HG02884 (cell line): ENCODE results near the gene CELF4.

Experiments
- ATAC-seq: cut with Tn5 transposase; IDR thresholded peaks from one replicate; pipeline ENCODE4 v1.9.1; 2021; ENCODE audit warnings: mild to moderate bottlenecking, moderate library complexity; ENCODE audit not compliant: unreplicated experiment

CELF4 gene

DNA sequence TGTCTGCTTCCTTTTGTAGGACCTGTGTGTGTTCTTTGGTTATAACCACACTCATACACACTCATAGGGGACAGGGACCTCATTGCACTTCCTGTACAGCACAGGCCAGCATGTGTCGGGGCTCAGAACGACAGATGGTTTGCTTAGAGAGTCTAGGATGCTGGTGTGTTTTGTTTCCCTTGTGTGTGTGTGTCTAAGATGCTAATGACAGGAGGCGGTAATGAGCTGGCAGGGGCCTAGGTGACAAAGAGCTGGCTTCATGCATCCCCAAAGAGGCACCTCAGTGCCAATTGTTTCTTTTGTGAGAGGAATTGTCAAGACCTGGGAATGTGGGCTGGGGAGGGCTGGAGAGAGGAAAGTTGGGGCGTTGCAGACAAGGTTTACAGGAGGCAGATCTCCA lies 66.6 kb downstream of the CELF4 start:
- no peak for ATAC-seq

DNA sequence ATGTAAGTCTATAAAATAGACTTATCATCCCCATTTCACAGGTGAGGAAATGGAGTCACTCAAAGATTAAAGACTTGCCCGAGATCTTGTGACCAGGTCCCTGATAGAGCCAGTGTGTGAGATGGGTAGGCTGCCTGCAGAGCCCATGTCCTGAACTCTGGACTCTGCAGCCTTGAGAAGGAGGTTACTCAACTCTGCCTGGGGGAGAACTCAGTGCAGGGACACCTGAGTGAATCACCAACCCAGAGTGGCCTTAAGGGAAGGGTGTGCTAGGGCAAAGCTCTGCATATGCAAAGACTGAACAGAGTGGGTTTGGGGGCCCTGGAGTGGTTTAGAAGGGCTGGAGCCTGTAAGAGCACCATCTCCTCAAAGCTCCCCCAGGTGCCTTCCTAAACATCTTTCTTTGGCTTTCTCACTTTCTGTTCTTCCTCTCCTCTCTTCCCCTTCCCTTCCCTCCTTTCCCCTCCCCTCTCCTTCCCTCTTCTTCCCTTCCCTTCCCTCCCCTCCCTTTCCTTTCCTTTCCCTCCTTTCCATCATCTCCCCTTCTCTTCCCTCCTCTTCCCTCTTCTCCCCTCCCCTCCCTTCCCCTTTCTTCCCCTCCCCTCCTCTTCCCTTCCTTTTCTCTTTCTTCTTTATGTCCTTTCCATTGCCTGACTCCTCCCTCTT lies 67.6 kb downstream of the CELF4 start:
- no peak for ATAC-seq

DNA sequence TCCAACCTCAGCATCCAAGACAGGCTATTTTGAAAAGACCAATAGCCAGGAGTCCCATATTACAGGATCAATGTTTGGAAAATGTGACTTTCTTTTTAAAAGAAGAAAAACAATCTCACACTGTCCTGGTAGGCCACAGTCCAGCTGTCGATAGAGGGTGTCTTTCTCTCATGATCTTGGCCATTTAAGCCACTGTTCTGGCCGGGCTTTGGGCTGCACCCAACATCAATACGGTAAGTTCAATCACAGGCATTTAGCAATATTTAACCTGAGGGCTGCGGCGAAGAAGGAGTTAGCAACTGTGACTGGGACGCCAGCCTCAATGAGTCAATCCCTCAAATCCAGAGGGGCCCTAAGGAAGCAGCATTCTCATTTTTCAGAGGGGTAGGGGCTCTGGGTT lies 69.0 kb downstream of the CELF4 start:
- no peak for ATAC-seq

DNA sequence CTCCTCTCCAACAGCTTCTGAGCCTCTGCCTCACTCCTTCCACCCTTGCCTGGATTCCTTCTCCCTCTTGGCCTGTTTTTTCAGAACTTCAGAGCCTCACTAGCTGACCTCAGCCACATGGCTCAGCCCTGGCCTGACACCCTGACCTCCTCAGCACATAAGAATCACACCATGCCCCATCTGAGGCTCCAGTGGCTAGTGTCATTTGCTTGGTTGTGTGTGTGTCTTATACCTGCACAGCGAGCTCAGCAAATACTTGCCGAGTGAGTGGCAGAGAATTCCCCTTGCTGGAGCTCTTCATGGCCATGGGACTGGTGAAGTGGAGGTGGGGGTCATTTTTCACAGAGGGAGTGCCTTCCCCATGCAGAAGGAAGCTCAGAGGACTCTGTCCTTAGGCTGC lies 70.2 kb downstream of the CELF4 start:
- no peak for ATAC-seq

DNA sequence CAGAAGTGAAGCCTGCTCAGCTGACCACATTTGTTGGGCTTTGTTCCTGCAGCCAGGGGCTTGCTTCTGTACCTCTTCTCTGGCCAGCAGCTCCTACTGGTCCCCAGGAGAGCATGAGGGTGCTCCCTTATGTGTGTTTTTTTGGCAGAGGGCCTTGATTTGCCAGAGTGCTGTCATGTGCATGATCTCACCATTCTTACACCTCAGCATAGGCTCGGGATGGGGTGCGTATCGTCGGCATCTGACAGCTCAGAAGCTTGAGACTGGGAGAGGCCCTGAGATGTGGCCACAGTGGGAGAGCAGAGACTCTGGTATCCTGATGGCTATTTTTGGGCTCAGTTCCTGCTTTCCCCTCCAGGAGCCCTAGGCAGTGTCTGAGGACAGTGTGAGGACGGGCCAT lies 71.2 kb downstream of the CELF4 start:
- no peak for ATAC-seq

DNA sequence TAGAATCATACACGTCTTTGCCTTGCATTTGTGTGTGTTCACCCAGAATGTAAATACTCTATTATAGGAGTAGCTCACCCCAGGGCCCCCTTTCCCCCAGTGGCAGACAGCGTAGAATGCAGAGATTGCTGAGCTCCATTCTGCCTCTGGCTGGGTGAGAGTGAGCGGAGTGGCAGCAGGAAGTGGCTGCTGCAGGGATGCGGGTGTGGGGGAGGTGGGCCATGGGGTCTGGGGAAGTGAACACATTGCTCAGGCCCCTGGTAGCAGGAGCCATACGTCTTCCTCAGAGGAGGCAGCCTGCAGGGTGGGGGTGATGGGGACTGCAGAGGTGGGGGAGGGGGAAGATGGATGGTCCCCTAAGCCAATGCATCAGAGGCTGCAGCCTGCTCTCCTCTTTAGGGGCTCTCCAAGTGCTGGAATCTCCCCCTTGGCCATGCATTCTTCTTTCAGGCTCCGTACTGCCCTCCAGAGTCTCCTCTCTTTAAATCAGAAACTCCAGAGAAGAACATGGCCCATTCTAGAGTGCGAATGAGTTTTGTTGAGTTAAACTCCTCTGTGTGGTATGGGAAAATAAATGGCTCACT lies 72.2 kb downstream of the CELF4 start:
- ATAC-seq: no peak

DNA sequence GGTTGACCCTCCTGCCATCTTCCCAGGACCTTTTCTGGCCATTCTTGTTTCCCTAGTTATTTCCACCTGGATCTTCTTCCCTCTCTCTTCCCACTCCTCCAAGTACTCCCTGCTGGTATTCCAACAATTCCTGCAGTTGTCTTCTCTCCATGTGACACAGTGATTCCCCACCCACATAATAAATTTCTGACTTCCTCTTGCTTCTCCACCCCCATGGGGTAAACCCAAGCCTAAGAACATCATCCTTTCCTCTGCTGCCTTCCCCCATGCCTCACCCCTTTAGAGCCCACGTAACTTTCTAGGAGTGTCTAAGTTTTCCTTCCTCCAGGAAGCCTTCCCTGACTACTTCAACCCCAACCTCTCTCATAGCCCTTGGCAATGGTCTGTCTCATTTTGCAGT lies 72.6 kb downstream of the CELF4 start:
- ATAC-seq: no peak

DNA sequence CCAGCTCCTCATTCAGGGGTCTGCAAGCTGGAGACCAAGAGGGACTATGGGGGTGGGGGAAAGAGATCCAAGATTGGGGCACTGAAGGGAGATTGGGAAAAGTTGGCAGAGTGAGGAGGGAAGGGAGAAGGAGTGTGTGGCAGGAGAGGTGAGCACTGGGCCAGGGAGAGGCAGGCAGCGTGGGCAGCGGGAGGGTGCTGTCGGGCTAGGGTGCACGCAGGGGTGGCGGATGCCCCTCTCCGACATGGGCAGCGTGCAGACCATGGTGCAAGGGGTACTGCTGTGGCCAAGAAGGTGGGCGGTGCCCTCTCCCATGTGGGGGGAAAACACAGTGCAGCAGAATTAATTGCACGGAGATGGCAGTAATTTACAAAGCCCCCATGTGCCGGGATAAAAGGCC lies 74.1 kb downstream of the CELF4 start:
- no peak for ATAC-seq

DNA sequence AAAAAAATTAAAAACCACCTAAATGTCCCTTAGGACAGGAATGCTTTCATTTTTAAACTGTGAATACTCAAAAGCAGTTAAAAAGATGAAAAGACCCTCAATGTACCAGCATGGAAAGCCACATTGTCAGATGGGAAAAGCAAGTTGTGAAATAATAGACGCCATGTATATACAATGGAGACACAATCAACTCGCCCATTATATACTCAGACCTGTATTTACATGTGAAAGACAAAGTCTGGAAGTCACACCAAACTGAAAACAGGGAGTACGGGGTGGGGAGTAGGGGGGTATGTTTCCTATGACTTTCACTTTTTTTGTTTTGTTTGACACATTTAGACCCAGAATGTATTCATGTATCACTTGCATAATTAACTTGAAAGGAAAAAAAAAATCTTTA lies 75.6 kb downstream of the CELF4 start:
- ATAC-seq: no peak

DNA sequence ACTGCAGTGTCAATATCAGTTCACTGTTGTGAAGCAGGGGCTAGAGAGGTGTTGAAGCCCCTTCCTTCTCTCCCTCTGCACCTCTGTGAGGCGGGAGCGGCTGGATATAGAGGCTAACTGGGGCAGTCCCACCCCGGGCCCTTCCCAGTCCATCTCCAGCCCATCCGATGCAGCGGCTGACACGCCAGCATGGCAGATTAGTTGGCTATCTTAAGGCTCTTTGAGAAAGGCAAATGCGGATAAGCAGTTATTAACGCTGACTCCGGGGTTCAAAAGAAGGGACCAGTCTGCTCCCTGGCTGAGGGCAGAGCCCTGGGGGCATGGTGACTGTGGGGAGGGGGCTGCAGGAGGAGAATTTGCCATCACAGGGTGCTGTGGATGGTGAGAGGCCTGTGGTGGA lies 76.6 kb downstream of the CELF4 start:
- no peak for ATAC-seq

DNA sequence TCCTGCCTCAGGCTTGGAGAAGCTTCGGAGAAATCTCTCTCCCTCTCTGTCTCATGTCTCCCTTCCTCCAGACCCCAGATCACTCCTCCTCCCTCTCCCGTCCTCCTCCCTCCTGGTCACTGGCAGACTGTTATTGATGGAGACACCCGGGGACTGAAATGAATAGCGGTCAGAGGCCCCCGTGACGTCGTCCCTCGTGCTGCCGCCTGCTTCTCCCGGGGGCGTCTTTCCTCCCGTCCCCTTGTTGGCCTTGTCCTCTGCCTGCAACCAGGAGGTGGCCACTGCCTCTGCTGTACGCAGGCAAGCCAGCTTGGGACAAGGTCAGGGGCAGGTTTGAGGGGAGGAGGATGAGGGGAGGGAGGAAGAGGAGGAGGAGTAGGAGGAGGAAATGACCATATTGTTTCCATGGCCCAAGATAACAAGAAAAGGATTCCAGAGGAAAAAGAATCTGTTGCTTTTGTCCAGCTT lies 78.2 kb downstream of the CELF4 start:
- no peak for ATAC-seq

DNA sequence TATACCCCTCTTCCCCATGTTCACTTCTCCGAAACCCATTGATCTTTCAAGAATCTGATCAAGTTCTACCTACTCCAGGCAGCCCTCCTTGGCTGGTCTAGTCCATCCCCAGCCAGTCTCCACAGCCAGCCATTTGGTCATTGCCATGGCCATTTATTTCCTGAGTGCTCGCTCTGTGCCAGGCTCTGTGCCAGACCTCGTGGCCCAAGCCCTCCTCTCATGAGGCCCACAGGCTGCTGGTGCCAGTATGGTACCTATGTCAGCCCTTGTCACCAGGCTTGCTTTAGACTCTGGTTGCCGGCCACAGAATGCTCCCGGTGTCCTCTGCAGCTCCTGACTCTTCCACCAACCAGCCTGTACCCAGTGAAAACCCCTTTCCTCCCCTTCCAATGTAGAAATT lies 78.8 kb downstream of the CELF4 start:
- ATAC-seq: no peak

DNA sequence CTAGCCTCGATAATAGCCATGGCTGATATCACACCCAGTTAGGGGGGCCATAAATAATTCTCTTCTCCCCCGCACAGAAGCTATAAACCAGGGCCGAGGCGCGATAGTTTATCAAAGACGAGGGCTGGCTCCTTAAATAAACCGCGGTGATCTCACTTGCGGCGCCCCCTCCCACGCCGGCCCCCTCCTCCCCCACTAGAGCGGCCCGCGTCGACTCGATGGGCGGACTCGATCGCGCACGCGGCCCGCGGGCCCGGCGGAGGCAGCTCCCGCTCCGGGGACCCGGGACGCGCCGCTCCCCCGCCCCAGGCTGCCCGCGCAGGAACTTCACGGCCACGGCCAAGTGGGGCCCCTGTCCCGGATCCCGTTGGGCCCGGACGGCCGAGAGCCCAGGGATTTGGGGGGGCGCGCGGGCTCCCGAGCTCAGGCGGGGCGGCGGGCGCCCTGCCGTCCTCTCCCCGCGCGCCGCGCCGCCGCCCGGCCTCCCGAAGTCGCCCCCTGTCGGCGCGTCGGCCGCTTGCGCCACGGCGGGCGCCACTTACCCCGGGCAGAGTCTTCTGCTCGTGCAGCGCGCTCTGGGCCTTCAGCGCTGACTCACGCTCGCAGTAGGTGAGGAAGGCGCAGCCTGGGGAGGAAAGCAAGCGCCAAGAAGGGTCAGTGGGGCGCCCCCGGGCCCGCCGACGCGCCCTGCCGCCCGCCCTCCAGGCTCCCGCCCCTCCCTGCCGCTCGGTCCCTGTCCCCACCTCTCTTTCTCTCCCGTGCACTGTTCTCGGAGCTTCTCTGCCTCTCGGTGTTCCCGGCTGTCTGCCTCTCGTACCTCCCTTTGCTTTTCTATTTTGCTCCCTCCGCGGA lies 80.4 kb downstream of the CELF4 start:
- ATAC-seq: no peak

DNA sequence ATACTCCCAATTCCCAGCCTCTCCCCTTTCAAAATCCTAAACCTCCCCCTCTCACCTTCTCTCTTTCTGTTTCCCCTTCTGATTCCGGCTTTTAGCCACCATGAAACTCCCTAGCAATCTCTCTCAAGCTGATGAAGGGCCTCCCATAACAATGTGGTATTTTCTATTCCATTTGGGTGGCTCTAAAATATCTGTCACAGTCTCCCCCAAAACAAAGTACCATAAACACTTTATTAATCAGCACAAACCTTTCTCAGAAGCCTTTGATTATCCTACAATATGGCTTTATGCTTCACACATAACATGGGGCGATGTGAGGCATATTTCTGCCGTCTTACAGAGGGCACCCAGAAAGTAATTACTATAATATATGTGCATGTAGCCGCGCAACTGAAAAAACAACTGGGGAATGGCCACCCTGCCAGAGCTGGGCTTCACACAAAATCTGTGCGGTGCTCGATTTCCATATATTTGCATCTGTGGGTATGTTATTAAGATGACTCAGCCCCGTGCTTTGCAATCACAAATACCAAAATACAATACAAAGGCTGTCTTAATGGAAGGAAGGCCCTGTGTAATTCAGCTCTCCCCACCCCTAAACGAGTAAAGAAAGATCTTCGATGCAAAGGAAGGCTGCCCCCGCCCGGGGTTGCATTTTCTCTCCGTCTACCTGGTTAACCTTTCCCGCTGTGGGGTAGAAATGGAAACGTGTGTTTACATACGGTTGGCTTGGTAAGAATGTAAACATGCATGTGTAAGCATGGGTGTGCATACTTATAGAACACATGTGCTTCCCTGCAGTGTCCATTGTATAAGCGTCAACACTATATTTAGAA lies 81.4 kb downstream of the CELF4 start:
- no peak for ATAC-seq

DNA sequence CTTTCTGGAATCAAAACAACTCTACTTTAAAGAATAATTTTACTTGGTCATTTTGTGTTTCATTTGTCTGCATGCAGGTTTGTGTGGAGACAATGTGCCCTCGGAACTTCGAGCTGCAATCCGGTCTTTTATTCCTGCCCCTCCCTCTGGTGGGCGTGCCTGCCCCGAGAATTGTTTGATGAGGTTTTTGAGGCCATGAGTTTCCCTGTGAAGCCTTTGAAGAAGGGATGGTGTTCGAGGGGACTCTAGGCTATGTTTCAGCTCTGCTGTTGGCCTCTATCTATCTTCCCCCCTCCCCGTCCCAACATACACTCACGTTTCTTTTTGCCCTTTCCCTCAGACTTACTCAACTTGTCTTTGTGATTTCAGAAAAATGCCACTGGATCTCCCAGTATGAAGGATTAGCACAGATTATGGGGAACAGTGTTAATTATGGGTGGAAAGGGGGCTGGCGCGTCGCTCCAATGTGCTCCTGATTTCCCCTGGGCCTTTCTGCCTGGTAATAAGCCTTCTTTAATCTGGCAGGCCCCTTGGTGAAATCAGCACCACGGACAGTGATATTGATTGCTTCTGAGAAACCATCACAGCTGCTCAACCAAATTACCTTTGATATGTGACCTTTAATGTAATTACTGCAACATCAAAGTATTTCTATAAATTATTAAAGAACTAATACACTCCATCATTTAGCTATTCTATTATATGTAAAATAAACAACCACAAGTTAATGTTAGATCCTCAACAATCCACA lies 82.2 kb downstream of the CELF4 start:
- no peak for ATAC-seq

DNA sequence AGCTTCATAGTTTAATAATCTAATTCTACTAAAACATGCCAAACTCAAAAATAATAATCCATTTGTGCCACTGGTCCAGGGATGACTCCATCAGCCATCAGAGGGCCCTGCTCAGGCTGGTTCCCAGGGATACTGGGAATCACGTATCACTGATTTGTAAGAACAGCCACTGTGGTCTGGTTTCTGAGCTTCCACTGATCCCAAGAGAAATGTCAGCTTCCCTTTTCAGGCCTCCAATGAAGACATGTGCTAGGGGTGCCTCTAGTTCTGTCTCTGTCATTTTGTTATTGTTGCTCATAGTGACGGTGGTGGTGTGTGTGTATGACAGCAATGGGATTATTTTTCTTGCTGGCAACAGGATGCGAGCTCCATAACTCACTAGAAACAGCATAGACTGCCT lies 83.2 kb downstream of the CELF4 start:
- ATAC-seq: no peak

DNA sequence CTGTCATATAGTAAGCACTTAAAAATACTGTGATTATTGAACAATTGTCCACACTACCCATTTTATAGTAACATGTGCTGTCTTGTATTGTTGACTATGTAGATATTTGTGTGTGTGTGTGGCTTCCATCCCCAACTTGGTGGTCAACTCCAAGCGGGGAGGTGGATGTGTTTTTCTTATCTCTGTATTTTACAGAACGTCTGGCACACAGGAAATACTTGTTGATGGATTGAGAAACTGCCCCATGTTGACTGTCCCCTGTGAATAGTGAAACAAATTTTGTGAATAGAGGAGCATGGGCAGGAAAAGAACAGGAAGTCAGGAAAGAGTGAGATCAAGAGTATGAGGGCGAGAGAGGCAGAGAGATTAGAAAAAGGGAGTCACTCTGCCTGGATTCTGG lies 83.6 kb downstream of the CELF4 start:
- ATAC-seq: no peak

DNA sequence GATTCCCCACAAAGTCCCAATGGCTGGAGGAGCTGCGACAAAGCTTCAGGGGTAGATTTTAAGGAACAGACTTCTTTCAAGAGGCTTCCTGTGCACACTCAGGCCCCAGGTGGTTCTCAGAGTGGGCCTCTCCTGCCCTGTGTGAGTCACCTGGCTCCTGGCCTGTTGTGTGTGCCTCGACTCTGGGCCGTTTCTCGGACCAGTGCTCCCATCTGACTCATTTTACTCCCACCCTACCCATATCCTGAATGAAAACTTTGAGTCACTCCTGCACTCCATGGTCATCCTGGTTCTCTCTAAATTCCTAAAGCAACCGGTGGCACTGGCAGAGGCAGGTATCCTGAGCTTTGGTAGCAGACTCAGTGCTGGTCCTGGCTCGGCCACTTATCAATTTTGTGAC lies 84.1 kb downstream of the CELF4 start:
- no peak for ATAC-seq

DNA sequence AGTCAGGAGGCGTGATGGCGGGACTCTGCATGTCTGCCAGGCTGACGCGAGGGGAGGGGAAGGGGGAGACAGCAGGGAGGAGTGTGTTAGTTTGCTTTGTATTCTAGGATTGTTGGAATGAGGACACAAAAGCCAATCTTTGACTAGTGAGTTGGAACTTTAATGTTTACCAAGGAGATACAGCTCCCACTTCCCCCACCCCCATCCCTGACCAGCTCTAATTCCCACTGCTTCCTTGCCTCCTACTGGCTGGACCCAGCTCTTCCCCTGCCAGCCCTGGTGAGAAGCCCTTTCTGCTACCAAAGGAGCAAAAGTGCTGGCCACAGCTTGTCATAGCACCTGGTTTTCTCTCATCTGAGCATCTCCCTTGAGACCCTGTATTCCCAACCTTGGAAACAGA lies 84.5 kb downstream of the CELF4 start:
- no peak for ATAC-seq

DNA sequence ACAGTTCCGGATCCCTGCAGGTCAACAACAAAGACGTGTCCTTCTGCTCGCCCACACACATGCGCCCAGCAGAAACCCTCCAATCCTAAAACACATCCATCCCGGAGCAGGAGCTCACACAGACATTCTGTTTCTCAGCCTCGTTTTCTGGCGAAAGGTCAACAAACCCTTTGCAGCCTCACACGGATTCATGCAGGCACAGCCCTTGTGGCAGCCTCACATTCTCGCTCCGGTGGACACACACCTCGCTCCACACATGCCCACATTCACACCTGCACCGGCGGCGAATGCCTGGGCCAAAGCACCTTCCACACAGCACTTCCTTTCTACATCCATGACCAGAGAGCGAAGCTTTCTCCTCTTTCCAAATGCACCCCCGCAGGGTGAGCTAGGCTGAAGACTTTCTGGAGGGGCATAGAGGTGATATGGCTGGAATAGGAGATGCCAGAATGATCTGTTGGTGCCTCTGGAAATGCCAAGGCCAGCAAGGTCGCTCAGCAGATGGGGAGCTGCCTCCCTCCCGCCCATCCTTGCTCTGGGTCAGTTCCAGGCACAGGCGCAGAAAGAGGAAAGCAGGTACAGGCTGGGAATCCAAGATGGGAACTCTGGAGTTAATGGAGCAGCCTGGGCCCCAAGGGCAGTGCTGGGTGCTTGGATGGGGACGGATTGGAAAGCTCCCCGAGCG lies 88.8 kb downstream of the CELF4 start:
- no peak for ATAC-seq
